Skeletal muscle cell (primary cell): ENCODE data around the gene GRIP2.

Experiments
- DNase-seq: peaks from one replicate; pipeline ENCODE4 v3.0.0-alpha.2; 2010; ENCODE audit warnings: low read depth
- H3K4me3 ChIP-seq: 2 replicates; pipeline ENCODE4 v1.5.1; 2011; ENCODE audit warnings: low read depth, mild to moderate bottlenecking, control low read depth, low read length, moderate library complexity

Gene GRIP2

GRCh38 chr3:14450506-14450905 lies 89.6 kb downstream of the GRIP2 start:
- DNase-seq, result no peak
- H3K4me3 ChIP-seq, result no peak overlapping the region

DNA sequence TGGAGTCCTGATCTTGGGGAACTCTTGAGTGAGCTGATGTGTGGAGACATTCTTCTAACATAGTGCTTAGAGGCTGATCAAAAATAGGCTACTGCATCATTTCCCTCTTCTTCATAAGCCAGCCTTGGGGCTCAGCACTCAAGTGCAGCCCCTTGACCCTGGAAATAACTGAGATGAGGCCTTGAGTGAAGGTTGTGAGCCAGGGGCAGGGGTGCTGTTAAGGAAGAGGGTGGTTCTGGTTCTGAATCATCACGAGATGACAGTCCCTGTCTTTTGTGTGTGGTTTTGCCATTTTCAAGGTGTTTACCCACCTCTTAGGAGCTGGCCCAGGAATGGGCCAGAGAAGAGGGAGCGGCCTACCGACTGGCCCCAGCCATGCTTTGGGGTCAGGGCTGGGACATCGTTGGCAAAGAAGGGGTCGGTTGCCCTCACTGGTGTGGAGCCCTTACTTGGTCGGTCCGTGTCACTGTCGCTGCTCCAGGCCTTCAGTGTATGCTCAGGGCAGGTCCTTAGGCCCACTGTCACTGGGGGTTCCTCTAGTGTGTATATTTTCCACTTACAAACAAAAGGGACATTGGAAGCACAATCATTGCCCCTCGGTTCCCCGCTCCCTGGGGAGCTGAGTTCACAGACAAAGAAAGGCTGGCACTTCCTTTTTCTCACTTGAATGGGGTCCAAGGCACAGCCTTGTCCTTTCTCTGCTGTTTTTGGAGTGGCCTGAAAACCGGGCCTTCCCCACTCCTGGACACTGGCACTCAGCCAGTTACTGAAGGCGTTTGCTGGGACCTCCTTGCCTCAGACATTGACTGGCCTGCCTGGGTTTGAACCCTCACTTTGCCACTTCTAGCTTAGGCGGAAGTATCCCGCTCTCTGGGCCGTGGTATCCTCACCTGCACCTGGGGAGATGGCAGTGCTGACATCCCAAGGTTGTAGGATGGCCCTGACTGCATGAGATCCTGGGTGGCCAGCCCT lies 91.1 kb downstream of the GRIP2 start:
- no peak for DNase-seq
- H3K4me3 ChIP-seq, result no peak overlapping the region

- DNase-seq, result no peak
- no peak overlapping the region for H3K4me3 ChIP-seq
Measured at GRCh38 chr3:14448063-14448462, 92.1 kb downstream of the GRIP2 start.

DNA sequence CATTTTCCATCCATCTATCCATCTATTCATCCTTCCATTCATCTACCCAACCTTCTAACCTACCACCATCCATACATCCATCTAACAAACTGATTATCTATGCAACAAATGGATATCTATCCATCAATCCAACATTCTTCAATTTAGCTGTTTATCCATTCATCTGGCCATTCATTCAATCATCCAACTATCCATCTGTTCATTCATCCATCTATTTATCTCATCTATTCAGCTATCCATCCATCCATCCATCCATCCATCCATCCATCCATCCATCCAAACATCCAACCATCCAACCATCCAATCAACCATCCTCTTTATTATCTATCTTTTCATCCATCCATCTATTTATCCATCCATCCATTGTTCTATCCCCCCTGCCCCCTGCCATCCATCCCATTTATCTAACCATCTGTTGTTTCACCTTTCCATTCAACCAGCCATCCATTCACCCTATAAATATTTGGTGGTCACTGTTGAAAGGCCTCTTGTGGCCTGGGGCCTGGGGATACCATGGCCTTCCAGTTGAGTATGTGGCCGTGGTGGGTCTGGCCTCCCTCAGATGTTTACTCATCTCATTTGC lies 93.1 kb downstream of the GRIP2 start:
- DNase-seq, result no peak
- no peak overlapping the region for H3K4me3 ChIP-seq

- H3K4me3 ChIP-seq, result no peak overlapping the region
- DNase-seq, result no peak
Measured at GRCh38 chr3:14445773-14446172, 94.4 kb downstream of the GRIP2 start.

- H3K4me3 ChIP-seq, result no peak overlapping the region
- no peak for DNase-seq
Measured at GRCh38 chr3:14444380-14444779, 95.8 kb downstream of the GRIP2 start.

DNA sequence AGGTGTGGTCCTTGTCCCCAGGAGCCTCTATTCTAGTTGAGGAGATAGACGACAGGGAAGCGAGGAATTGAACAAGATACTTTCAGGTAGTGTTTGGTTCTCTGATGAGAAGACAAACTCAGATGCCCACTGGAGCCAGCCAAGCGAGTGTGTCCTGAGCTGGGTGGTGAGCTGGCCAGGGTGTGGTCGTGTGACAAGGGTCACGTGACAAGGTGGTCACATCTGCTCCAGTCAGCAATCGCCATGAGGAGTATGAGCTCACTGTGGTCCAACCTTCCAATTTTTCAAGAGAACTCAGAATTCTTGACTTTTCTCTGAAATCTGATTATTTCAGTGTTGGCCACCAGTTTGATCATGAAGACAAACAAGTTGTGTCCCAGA lies 98.2 kb downstream of the GRIP2 start:
- DNase-seq, result no peak
- H3K4me3 ChIP-seq, result no peak overlapping the region

GRCh38 chr3:14441240-14441919 lies 98.8 kb downstream of the GRIP2 start:
- DNase-seq, result no peak
- no peak overlapping the region for H3K4me3 ChIP-seq

- H3K4me3 ChIP-seq, result no peak overlapping the region
- no peak for DNase-seq
Measured at GRCh38 chr3:14440531-14441239, 99.5 kb downstream of the GRIP2 start.

- no peak for DNase-seq
- H3K4me3 ChIP-seq, result no peak overlapping the region
Measured at GRCh38 chr3:14440168-14440518, 100.0 kb downstream of the GRIP2 start.

DNA sequence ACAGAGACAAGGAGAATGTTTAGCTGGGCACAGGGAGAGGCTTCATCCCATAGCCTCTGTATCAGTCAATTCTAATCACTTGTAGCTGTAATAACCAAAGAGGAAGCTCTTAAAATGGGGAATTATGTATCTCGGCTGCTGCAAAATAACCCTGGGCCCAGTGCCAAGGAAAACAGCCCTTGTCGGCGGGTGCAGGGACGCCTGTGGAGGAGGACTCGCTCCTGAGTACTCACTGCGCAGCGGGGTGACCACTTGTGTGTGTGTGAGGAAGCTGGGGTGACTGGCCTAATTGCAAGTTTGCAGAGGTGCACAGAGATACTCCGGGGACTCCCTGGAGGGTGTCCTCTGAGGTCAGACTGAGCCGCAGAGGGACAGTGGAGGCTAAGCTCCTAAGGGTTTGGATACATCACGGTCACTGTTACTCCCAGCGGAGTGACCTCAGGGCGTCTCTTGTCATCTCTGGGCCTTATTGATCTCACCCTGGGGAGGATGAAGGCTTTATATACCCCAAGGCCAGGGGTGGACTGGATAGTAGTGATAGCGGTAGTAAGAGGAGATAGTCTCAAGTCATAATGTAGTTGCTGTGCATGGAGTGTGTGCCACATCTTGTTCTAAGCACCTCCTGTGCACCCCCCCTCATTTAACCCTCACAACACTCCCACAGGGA lies 100.5 kb downstream of the GRIP2 start:
- DNase-seq, result no peak
- H3K4me3 ChIP-seq, result no peak overlapping the region
